ENCODE results near the gene OR1J2.

DNA sequence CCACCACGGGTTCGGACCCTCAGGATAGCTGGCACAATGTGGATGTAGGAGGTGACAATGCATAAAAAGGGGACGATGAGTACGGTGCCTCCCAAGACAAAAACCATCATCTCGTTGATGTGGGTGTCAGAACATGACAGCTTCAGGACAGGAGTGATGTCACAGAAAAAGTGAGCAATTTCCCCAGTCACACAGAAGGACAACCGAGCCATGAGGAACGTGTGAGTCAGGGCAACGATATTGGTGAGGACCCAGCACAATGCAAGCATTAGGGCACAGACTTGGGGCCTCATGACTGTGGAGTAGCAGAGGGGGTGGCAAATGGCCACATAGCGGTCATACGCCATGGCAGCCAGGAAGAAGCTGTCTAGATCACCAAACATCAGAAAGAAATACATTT lies 16.0 kb downstream of the OR1J2 start:
- TF ChIP-seq, protein P1, sequence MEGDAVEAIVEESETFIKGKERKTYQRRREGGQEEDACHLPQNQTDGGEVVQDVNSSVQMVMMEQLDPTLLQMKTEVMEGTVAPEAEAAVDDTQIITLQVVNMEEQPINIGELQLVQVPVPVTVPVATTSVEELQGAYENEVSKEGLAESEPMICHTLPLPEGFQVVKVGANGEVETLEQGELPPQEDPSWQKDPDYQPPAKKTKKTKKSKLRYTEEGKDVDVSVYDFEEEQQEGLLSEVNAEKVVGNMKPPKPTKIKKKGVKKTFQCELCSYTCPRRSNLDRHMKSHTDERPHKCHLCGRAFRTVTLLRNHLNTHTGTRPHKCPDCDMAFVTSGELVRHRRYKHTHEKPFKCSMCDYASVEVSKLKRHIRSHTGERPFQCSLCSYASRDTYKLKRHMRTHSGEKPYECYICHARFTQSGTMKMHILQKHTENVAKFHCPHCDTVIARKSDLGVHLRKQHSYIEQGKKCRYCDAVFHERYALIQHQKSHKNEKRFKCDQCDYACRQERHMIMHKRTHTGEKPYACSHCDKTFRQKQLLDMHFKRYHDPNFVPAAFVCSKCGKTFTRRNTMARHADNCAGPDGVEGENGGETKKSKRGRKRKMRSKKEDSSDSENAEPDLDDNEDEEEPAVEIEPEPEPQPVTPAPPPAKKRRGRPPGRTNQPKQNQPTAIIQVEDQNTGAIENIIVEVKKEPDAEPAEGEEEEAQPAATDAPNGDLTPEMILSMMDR (optimal IDR thresholded peaks at IDR 0.05 in 1 of 3, IDR thresholded peaks at IDR 0.05 in 1 of 3, conservative IDR thresholded peaks at IDR 0.05 in 1 of 3; ENCODE audit: extremely low read depth in 1 of 3, insufficient read depth in 2 of 3, low read length in 3 of 3) = no peak
- TF ChIP-seq EZH2 (IDR thresholded peaks at IDR 0.05; ENCODE audit: low read length) = no peak

All from keratinocyte (primary cell).